ENCODE data around the gene OGFOD1. TPM values are rescaled to one million over a fixed set of nuclear protein-coding genes. Genes with fewer than 3 reads are reported as not detected.

Gene OGFOD1
- total RNA-seq, 1 experiment from 2014 or later, result 35.8 TPM

GRCh38 chr16:56415875-56416274 is 35.5 kb upstream of the OGFOD1 start:
- intact Hi-C loops (cut with micrococcal nuclease; ENCODE audit: unreplicated experiment) (no loop called here), in situ Hi-C loops (cut with HindIII; ENCODE audit: low pct_unique_long_range_greater_than_20kb, low sequenced_read_pairs) (no loop called here)
- ChIA-PET POLR2A (no interaction called here), CTCF (interaction anchor here (0.5 kb wide), 1 partner anchor 268 kb away, joined by 4 read pairs; no protein-coding TSS in a partner anchor)
- TF ChIP-seq SIN3A (IDR thresholded peaks at IDR 0.05; ENCODE audit: borderline replicate concordance, insufficient read depth, low read depth, low read length), result no peak
- TF ChIP-seq POLR2AphosphoS5 (IDR thresholded peaks at IDR 0.05; ENCODE audit: low read depth, low read length), result no peak
- no peak for TF ChIP-seq TCF7L2 (IDR thresholded peaks at IDR 0.05; ENCODE audit: low read depth, low read length)
- no peak for TF ChIP-seq REST (IDR thresholded peaks at IDR 0.05; ENCODE audit: insufficient read depth in 1 of 2, low read depth in 2 of 2, low read length in 1 of 2)
- no peak for TF ChIP-seq CTCF (IDR thresholded peaks at IDR 0.05)
- H3K4me3 ChIP-seq (ENCODE audit: low read depth in 2 of 2, low read length in 2 of 2), result no peak overlapping the region
- no peak overlapping the region for H3K27ac ChIP-seq (ENCODE audit: low read length)
- H3K9me3 ChIP-seq (ENCODE audit: control insufficient read depth, insufficient read depth, low read depth, low read length), result no peaks in the 10 kb centered on the region
- DNase-seq (ENCODE audit: low read depth, low spot score), result no peak
- ATAC-seq, result no peak
- H3K4me1 ChIP-seq (ENCODE audit: control insufficient read depth, insufficient read depth, low read length), result peaks cover 5% of the 10 kb centered on the region; the same call in 1 of the 2 replicates
- no peaks in the 10 kb centered on the region for H3K27me3 ChIP-seq (ENCODE audit: control insufficient read depth, insufficient read depth, low read length)
- no TSS peak for BruUV-seq (replicated peaks)
- H3K36me3 ChIP-seq (ENCODE audit: control insufficient read depth, insufficient read depth, low read length), result no peaks in the 10 kb centered on the region; the same call in 1 of the 2 replicates

- POLR2A ChIA-PET, result no interaction called here
- BruUV-seq (replicated peaks), result no TSS peak
Measured at GRCh38 chr16:56417138-56417537, 34.2 kb upstream of the OGFOD1 start.

More at GRCh38 chr16:56417138-56417537, 34.2 kb upstream of the OGFOD1 start:
- no peak overlapping the region for H3K4me3 ChIP-seq (ENCODE audit: low read depth in 2 of 2, low read length in 2 of 2)
- no peak overlapping the region for H3K27ac ChIP-seq (ENCODE audit: low read length)
- intact Hi-C loops (cut with micrococcal nuclease; ENCODE audit: unreplicated experiment) (no loop called here), in situ Hi-C loops (cut with HindIII; ENCODE audit: low pct_unique_long_range_greater_than_20kb, low sequenced_read_pairs) (no loop called here)
- no peaks in the 10 kb centered on the region for H3K9me3 ChIP-seq (ENCODE audit: control insufficient read depth, insufficient read depth, low read depth, low read length)
- CTCF ChIA-PET, result no interaction called here
- peaks cover 11% of the 10 kb centered on the region; the same call in 1 of the 2 replicates for H3K4me1 ChIP-seq (ENCODE audit: control insufficient read depth, insufficient read depth, low read length)
- no peaks in the 10 kb centered on the region; the same call in 1 of the 2 replicates for H3K36me3 ChIP-seq (ENCODE audit: control insufficient read depth, insufficient read depth, low read length)
- ATAC-seq (no peak), DNase-seq (ENCODE audit: low read depth, low spot score) (no peak)
- no peak for TF ChIP-seq POLR2AphosphoS5 (IDR thresholded peaks at IDR 0.05; ENCODE audit: low read depth, low read length)
- TF ChIP-seq SIN3A (IDR thresholded peaks at IDR 0.05; ENCODE audit: borderline replicate concordance, insufficient read depth, low read depth, low read length), result no peak
- no peak for TF ChIP-seq CTCF (IDR thresholded peaks at IDR 0.05)
- no peak for TF ChIP-seq TCF7L2 (IDR thresholded peaks at IDR 0.05; ENCODE audit: low read depth, low read length)
- TF ChIP-seq REST (IDR thresholded peaks at IDR 0.05; ENCODE audit: insufficient read depth in 1 of 2, low read depth in 2 of 2, low read length in 1 of 2), result no peak
- no peaks in the 10 kb centered on the region for H3K27me3 ChIP-seq (ENCODE audit: control insufficient read depth, insufficient read depth, low read length)
